Measurements from ENCODE around the gene AUTS2.
"Not testable (repeated sequence)": the region's sequence is repeated elsewhere in the genome, so short reads cannot be mapped to it uniquely, and the experiment has no call there.

AUTS2 gene

DNA sequence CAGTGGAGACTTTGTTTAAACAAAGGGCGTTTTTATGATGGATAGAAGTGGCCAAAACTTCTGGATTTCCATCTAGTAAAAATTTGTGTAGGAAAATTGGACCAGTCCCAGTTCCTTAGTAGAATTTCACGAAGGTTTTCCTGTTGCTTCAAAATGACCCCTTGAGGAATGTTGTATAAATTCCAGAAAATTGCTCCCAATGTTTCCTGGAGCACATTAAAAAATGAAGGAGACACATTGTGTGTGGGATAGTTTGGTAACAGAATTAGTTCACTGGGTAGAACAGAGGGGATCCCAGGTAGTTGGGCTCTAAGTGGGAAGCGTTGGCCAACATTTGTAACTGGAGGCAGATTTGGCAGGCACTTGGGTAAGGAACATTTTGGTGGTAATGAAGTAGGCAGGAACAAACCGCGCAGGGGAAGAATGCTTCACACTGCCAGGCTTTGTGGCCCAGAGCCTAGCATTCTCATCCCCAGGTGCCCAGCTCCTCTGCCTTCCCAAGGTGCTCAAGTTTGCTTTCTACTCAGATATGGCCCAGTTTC is 758.6 kb downstream of the AUTS2 start:
- H3K27ac Mint-ChIP-seq, result no peak overlapping the region
- H3K36me3 Mint-ChIP-seq, result no peaks in the 10 kb centered on the region
- H3K4me3 Mint-ChIP-seq, result no peak overlapping the region
- H3K4me1 Mint-ChIP-seq (ENCODE audit: low read depth), result peaks cover 7% of the 10 kb centered on the region
- H3K27me3 Mint-ChIP-seq, result no peaks in the 10 kb centered on the region
- no peaks in the 10 kb centered on the region for H3K9me3 Mint-ChIP-seq (ENCODE audit: low read depth)

DNA sequence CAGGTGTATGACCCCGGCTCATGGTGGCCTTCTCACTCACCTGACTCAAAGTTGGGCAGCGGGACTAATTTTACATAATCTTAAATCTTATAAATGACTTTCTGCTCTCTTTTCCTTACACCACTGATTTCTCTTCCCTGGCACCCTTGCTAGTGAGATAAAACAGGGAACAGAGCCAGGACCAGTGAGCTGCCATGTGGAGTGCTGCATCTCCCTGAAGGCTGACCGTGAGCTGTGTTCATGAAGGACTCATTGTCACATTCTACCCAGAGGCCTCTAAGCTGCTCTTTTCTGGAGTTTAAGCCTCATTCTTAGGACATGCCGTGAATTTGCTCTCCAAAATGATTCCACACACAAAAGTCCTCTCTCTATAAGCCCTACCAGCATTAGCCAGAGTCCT is 762.3 kb downstream of the AUTS2 start:
- Mint-ChIP-seq H3K4me3 (no peak overlapping the region), H3K27me3 (peaks cover 4% of the 10 kb centered on the region), H3K36me3 (no peaks in the 10 kb centered on the region), H3K27ac (no peak overlapping the region), H3K4me1 (ENCODE audit: low read depth) (peaks cover 9% of the 10 kb centered on the region), H3K9me3 (ENCODE audit: low read depth) (no peaks in the 10 kb centered on the region)

DNA sequence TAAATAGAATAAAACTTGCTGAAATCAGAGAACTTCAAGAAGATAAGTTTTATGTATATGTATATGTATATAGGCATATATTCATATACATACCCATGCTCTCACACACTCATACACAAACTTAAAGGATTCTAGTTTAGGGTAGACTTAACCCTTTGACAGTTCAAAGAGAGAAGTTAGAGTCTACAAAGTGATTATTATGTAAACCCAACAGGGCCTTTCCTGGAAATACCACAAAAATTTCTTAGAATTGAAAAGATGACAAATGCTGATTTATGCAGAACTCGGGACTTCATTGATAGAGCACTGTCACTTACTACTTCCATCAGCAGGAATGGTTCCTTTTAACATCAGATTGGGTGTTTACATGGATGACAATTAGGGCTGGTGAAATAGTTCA is 763.5 kb downstream of the AUTS2 start:
- H3K27me3 Mint-ChIP-seq, result peaks cover 4% of the 10 kb centered on the region

DNA sequence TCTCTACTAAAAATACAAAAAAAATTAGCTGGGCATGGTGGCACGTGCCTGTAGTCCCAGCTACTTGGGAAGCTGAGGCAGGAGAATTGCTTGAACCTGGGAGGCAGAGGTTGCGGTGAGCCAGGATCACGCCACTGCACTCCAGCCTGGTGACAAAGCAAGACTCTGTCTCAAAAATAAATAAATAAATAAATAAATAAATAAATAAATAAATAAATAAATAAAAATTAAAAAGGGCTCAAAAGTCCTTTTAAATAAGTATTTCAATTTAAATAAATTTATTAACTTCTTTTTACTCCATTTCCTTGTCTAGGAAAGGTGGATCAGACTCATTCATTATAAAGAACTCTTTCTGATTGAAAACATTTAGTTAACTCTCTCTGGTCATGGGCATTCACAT is 766.1 kb downstream of the AUTS2 start:
- H3K36me3 Mint-ChIP-seq, result not testable (repeated sequence)

More for the DNA sequence above, 763.5 kb downstream of the AUTS2 start:
- H3K4me1 Mint-ChIP-seq (ENCODE audit: low read depth), result peaks cover 9% of the 10 kb centered on the region
- H3K36me3 Mint-ChIP-seq, result no peaks in the 10 kb centered on the region
- H3K27ac Mint-ChIP-seq, result no peak overlapping the region
- no peak overlapping the region for H3K4me3 Mint-ChIP-seq
- no peaks in the 10 kb centered on the region for H3K9me3 Mint-ChIP-seq (ENCODE audit: low read depth)

GRCh38 chr7:70371652-70372051 is 773.4 kb downstream of the AUTS2 start:
- Mint-ChIP-seq H3K27ac (no peak overlapping the region), H3K9me3 (ENCODE audit: low read depth) (no peaks in the 10 kb centered on the region), H3K27me3 (no peaks in the 10 kb centered on the region), H3K36me3 (no peaks in the 10 kb centered on the region), H3K4me1 (ENCODE audit: low read depth) (no peaks in the 10 kb centered on the region), H3K4me3 (no peak overlapping the region)

More for the DNA sequence above, 766.1 kb downstream of the AUTS2 start:
- H3K9me3 Mint-ChIP-seq (ENCODE audit: low read depth); H3K4me3 Mint-ChIP-seq; H3K27ac Mint-ChIP-seq; H3K4me1 Mint-ChIP-seq (ENCODE audit: low read depth); H3K27me3 Mint-ChIP-seq: not testable (repeated sequence)

DNA sequence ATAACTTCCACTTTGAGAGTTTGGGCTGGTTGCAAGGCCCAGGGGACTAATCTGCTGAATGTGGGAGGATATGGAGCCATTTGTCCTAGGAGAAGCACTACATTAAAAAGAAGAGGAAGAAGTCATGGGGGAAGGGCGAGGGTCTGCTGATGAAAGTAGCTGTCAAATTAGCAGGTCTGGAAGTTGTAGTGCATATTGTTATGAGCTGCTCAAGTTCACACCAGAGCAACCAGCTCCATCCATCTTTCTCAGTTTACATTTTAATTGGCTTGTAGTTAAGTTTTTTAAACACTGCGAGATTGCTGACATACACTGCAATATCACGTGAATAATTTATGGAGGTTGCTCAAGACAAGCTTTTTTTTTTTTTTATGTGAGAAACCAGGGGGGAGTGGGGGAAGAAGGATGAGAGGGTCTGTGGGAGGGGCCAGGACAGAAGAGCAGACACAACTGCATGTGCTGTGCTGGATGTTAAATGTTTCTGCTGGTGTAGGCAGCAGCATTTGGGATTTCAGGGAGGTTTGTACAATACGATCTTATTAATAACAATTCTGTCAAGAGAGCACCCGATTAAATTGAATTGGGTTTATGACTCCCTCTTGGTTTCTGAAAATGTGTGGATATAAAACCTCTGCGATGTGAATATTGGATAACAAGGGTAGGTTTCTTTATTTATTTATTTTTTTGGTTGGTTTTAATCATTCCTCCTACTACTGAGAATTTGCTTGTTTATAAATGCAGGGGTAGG is 774.7 kb downstream of the AUTS2 start:
- no peak overlapping the region for H3K4me3 Mint-ChIP-seq
- no peaks in the 10 kb centered on the region for H3K27me3 Mint-ChIP-seq
- no peak overlapping the region for H3K27ac Mint-ChIP-seq

DNA sequence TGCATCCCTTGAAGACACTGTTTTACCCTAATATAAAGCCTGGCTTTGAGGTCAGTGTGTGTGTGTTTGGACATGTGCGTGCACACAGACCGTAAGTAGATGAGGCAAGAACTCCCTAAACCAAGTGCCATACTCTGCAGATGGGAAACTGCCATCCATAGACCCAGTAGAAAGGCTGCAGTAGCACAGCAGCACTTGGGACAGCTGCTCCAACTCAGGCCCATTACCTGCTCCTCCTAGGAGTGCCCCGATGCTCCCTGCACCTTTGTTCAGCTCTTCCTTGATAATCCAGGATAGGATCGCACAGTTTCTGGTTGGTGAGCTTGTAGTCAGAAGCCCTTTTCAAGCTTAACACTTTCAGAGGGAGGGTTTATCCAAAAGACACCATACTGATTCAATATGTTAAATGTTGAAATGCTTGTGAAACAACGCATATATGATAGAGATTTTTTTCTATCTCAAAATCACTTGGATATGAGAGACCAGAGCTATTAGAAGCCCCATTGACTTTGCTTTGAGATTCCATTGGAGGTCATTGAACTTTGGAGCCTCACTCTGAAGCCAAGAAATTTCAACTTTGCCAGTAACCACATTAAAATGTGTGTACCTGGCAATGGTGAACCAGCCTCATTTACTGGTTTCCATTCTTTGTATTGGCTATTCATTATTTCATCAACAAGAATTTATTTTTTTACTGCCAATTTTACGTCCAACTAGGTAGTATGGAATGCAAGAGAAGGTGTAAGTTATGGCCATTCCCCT is 776.7 kb downstream of the AUTS2 start:
- H3K4me3 Mint-ChIP-seq, result no peak overlapping the region
- no peak overlapping the region for H3K27ac Mint-ChIP-seq
- H3K4me1 Mint-ChIP-seq (ENCODE audit: low read depth), result no peaks in the 10 kb centered on the region
- no peaks in the 10 kb centered on the region for H3K27me3 Mint-ChIP-seq
- H3K36me3 Mint-ChIP-seq, result no peaks in the 10 kb centered on the region
- H3K9me3 Mint-ChIP-seq (ENCODE audit: low read depth), result no peaks in the 10 kb centered on the region

More for the DNA sequence above, 774.7 kb downstream of the AUTS2 start:
- H3K36me3 Mint-ChIP-seq, result no peaks in the 10 kb centered on the region
- H3K9me3 Mint-ChIP-seq (ENCODE audit: low read depth), result no peaks in the 10 kb centered on the region
- no peaks in the 10 kb centered on the region for H3K4me1 Mint-ChIP-seq (ENCODE audit: low read depth)

DNA sequence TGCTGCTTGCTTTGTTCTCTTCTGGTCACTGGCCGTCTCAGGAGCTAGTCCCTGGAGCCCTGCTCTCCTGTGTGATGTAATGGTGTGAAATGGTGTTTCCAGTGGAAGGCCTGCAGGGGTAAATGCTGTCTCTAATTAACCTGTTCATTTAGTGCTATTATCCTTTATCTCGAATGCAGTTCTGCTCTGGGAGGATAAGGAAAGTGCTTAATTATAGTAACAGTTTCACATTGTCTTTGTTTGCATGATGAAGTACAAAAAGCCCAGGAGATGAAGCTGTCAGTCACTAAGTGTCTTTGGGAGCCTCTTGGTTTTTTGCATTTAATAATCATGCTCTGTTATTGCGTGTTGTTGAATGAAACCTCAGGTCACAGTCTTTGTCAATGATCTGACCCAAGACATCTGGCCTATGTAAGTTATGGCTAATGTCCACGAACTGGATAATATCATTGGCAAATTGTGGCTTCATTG is 778.3 kb downstream of the AUTS2 start:
- Mint-ChIP-seq H3K27me3 (no peaks in the 10 kb centered on the region), H3K27ac (no peak overlapping the region), H3K36me3 (no peaks in the 10 kb centered on the region), H3K4me3 (no peak overlapping the region), H3K9me3 (ENCODE audit: low read depth) (no peaks in the 10 kb centered on the region), H3K4me1 (ENCODE audit: low read depth) (no peaks in the 10 kb centered on the region)

GRCh38 chr7:70377957-70378356 is 779.7 kb downstream of the AUTS2 start:
- Mint-ChIP-seq H3K9me3 (ENCODE audit: low read depth) (no peaks in the 10 kb centered on the region), H3K4me3 (no peak overlapping the region), H3K36me3 (no peaks in the 10 kb centered on the region), H3K27me3 (no peaks in the 10 kb centered on the region), H3K4me1 (ENCODE audit: low read depth) (no peaks in the 10 kb centered on the region), H3K27ac (no peak overlapping the region)

DNA sequence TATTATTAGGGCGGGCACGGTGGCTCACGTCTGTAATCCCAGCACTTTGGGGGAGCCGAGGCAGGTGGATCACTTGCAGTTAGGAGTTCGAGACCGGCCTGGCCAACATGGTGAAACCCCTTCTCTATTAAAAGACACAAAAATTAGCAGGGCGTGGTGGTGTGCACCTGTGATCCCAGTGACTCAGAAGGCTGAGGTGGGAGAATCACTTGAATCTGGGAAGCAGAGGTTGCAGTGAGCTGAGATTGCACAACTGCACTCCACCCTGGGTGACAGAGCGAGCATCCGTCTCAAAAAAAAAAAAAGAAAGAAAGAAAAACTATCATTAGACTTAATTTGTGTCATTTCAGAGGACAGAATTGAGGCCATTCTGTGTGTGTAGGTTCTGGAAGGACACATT is 780.9 kb downstream of the AUTS2 start:
- Mint-ChIP-seq H3K27me3 (no peaks in the 10 kb centered on the region), H3K36me3 (no peaks in the 10 kb centered on the region), H3K9me3 (ENCODE audit: low read depth) (no peaks in the 10 kb centered on the region), H3K4me3 (no peak overlapping the region), H3K27ac (no peak overlapping the region), H3K4me1 (ENCODE audit: low read depth) (no peaks in the 10 kb centered on the region)

DNA sequence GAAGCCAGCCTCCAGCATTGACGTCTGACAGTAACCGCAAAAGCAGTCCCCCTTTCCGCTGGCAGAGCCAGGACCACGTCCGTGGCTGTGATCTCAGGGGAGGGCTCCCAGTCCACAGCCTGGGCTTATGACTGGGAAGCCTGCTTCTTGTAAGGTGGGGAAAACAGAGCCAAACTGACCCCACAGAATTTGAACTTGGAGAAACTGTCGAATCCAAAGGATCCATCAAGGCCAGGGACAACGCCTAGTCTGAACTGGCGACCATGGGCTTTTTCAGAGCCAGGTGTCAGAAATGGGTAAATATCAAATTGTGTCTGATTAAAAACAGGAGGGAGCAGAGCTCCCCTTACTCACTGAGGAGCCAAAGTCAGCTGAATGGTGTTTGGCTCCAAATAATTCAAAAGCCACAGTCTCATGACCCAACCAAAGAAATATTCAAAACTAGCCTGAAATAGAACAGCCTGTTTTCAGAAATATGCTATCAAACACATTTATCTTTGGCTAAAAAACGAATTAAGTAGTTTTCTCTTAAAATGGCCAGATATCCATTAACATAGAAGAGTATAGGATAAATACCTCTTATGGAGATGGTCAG is 782.2 kb downstream of the AUTS2 start:
- no peaks in the 10 kb centered on the region for H3K36me3 Mint-ChIP-seq
- H3K4me3 Mint-ChIP-seq, result no peak overlapping the region
- no peaks in the 10 kb centered on the region for H3K27me3 Mint-ChIP-seq

GRCh38 chr7:70383066-70383782 is 784.9 kb downstream of the AUTS2 start:
- Mint-ChIP-seq H3K9me3 (ENCODE audit: low read depth) (no peaks in the 10 kb centered on the region), H3K36me3 (no peaks in the 10 kb centered on the region)

More for the DNA sequence above, 782.2 kb downstream of the AUTS2 start:
- no peak overlapping the region for H3K27ac Mint-ChIP-seq
- no peaks in the 10 kb centered on the region for H3K9me3 Mint-ChIP-seq (ENCODE audit: low read depth)
- H3K4me1 Mint-ChIP-seq (ENCODE audit: low read depth), result no peaks in the 10 kb centered on the region

DNA sequence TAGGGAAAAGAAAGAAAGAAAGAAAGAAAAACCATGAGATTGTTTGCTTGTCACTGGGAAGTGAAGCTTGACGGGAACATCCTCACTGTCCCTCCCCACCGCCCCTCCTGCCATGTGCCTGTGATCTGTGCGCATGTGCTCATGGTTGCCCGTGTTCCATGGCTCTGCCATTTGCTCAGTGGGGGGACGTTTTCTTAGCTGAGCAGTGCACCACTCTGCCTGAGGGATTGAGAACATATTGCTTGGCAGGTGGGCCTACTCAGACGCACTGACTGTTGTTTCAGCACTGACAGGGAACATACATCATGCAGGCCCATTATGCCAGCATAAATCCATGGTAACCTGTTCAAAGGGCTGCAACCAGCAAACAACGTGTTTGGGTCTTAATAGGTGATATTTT is 785.7 kb downstream of the AUTS2 start:
- Mint-ChIP-seq H3K9me3 (ENCODE audit: low read depth) (no peaks in the 10 kb centered on the region), H3K4me1 (ENCODE audit: low read depth) (no peaks in the 10 kb centered on the region), H3K27me3 (no peaks in the 10 kb centered on the region), H3K27ac (no peak overlapping the region), H3K36me3 (no peaks in the 10 kb centered on the region), H3K4me3 (no peak overlapping the region)

More at GRCh38 chr7:70383066-70383782, 784.9 kb downstream of the AUTS2 start:
- no peaks in the 10 kb centered on the region for H3K27me3 Mint-ChIP-seq
- no peak overlapping the region for H3K4me3 Mint-ChIP-seq
- no peaks in the 10 kb centered on the region for H3K4me1 Mint-ChIP-seq (ENCODE audit: low read depth)
- no peak overlapping the region for H3K27ac Mint-ChIP-seq

- Mint-ChIP-seq H3K4me3 (no peak overlapping the region), H3K4me1 (ENCODE audit: low read depth) (no peaks in the 10 kb centered on the region), H3K9me3 (ENCODE audit: low read depth) (no peaks in the 10 kb centered on the region), H3K36me3 (no peaks in the 10 kb centered on the region), H3K27me3 (no peaks in the 10 kb centered on the region), H3K27ac (no peak overlapping the region)
Observed at GRCh38 chr7:70384891-70385290, 786.6 kb downstream of the AUTS2 start.
